Hindlimb muscle (tissue), 1 donor: ENCODE measurements around the gene CYP2S1. TPM values are rescaled to one million over a fixed set of nuclear protein-coding genes. Genes with fewer than 3 reads are reported as not detected.
"Not testable (repeated sequence)": the region's sequence is repeated elsewhere in the genome, so short reads cannot be mapped to it uniquely, and the experiment has no call there.

Source experiments
- DNase-seq: peaks from one replicate; pipeline ENCODE4 v3.0.0-alpha.2; 2013
- polyA plus RNA-seq: library from polyadenylated mRNA; unstranded; fragments of 120-200 nt; gene quantifications from one replicate; pipeline ENCODE4 v1.2.1, GENCODE V29; 2013; ENCODE audit not compliant: insufficient read length

Gene CYP2S1, protein sequence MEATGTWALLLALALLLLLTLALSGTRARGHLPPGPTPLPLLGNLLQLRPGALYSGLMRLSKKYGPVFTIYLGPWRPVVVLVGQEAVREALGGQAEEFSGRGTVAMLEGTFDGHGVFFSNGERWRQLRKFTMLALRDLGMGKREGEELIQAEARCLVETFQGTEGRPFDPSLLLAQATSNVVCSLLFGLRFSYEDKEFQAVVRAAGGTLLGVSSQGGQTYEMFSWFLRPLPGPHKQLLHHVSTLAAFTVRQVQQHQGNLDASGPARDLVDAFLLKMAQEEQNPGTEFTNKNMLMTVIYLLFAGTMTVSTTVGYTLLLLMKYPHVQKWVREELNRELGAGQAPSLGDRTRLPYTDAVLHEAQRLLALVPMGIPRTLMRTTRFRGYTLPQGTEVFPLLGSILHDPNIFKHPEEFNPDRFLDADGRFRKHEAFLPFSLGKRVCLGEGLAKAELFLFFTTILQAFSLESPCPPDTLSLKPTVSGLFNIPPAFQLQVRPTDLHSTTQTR
- 0.46 TPM for polyA plus RNA-seq

DNA sequence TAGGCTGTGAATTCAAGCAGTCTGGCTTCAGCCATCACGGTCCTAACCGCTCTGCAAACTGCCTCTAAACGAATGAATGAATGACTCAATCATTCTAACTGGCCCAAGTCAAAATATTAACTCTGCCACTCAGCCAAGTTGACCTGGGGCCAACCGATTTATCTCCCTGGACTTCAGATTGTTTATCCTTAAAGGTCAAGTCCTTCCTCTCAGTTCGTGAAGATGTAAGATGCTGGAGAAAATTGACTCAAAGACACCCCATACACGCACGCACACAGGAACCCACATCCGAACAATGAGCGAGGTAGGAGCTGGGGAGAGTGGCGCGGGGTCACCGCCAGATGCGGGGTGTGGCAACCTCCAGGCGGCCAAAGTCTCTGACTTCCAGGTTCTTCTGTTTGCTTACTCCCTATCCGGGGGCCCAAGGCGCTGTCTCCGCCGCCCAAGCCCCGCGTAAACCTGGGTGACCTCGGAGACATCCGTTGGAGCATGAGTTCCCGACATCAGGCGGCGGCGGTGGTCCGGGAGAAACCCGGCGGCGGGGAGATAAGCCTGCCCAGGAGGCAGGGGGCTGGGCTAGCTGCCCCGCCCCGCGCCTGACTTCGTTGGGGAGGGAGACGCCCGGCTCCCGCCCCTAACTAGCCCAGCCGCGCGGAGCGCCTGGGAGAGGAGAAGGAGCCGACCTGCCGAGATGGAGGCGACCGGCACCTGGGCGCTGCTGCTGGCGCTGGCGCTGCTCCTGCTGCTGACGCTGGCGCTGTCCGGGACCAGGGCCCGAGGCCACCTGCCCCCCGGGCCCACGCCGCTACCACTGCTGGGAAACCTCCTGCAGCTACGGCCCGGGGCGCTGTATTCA lies at the start of gene CYP2S1:
Gene CYP2S1, plus strand, starts transcription at position 646 of the 856 bp plus-strand sequence. Its CDS starts 46 bp downstream, at position 692.
- no peak for DNase-seq

DNA sequence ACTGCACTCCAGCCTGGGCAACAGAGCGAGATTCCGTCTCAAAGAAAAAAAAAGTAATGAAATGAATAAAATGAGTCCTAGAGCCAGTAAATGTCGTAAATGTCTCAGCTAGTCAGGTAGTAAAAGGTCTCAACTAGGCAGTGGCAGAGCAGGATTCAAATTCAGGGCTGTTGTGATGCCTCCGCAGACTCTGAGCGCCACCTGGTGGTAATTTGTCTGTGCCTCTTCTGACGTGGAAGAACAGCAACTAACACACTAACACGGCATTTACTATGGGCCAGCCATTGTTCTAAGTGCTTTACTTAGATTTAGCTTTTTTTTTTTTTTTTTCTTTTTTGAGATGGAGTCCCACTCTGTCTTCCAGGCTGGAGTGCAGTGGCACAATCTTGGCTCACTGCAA lies 48.6 kb upstream of the CYP2S1 start:
- DNase-seq = peak; percentile 28

DNA sequence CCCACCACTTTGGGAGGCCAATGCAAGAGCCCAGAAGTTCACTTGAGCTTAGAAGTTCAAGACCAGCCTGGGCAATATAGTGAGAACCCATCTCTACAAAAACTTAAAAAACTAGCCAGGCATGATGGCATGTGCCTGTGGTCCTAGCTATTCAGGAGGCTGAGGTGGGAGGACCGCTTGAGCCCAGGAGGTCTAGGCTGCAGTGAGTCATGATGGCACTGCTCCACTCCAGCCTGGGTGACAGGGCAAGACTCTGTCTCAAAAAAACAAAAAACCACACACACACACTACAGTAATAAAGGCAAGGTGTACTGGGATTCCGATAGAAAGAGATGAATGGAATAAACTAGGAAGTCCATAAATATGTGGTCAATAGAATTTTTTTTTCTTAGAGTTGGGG lies 43.2 kb upstream of the CYP2S1 start:
- no peak for DNase-seq

DNA sequence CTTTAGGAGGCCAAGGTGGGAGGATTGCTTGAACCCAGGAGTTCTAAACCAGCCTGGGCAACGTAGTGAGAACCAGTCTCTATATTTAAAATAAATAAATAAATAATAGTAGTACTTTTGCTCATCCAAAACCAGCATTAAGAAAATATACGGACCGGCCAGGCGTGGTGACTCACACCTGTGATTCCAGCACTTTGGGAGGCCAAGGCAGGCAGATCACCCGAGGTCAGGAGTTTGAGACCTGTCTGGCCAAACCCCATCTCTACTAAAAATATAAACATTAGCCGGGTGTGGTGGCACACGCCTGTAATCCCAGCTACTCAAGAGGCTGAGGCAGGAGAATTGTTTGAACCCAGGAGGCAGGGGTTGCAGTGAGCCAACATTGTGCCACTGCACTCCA lies 42.0 kb upstream of the CYP2S1 start:
- DNase-seq = not testable (repeated sequence)

DNA sequence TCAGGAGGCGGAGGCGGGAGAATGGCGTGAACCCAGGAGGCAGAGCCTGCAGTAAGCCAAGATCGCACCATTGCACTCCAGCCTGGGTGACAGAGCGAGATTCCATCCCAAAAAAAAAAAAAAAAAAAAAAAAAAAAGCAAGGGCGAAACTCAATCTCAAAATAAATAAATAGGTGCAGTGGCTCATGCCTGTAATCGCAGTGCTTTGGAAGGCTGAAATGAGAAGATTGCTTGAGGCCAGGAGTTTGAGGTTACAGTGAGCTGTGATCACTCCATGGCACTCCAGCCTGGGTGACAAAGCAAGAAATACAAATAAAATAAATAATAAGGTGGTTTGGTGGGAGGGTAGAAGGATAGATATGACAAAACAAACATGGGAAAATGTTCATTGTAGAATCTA lies 39.0 kb upstream of the CYP2S1 start:
- no peak for DNase-seq

DNA sequence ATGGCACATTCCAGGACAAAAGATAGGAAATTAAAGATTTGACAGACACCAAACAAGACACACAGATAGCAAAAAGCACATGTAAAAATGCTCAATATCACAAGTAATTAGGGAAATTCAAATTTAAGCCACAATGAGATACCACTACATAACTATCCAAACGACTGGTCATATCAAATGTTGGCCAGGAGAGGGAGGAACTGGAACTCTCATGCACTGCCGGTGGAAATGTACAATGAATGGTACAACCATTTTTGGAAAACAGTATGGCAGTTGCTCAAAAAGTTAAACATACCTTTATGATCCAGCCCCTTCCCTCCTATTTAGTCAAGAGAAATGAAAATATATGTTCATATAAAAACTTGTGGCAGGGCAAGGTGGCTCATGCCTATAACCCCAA lies 36.8 kb upstream of the CYP2S1 start:
- no peak for DNase-seq

DNA sequence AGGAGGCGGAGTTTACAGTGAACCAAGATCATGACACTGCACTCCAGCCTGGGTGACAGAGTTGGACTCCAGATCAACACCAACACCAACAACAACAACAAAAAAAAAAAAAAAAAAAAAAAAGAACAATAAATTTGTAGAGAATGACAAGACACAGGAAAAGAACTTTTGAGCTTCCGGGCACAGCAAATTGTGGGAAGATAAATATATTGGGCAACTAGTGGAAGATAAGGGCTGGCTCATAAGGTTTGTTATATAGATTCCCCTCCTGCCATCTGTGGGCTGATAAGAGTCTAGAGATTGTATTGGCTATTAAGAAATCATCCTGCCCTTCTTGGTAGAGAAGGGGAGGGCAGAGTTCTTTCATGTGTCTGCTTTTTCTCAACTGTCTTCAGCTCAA lies 33.1 kb upstream of the CYP2S1 start:
- DNase-seq = no peak

DNA sequence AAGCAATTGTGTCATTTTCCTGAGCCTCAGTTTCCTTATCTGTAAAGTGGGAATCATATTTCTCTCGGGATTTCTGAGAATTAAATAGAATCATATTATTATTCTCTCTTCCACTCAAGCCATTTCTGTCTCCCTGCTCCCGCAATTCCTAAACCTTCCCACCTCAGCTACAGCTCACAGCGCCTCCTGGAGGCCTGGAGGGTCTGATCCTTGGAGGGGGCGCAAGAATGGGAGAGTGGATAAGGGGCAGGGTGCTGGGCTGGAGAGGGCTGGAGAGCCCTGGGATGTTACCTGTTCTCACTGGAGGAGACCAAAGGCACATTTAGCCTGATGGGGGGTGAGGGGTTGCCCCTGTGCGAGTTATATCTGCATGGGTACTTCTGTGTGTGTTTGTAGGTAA lies 31.1 kb upstream of the CYP2S1 start:
- DNase-seq = no peak

DNA sequence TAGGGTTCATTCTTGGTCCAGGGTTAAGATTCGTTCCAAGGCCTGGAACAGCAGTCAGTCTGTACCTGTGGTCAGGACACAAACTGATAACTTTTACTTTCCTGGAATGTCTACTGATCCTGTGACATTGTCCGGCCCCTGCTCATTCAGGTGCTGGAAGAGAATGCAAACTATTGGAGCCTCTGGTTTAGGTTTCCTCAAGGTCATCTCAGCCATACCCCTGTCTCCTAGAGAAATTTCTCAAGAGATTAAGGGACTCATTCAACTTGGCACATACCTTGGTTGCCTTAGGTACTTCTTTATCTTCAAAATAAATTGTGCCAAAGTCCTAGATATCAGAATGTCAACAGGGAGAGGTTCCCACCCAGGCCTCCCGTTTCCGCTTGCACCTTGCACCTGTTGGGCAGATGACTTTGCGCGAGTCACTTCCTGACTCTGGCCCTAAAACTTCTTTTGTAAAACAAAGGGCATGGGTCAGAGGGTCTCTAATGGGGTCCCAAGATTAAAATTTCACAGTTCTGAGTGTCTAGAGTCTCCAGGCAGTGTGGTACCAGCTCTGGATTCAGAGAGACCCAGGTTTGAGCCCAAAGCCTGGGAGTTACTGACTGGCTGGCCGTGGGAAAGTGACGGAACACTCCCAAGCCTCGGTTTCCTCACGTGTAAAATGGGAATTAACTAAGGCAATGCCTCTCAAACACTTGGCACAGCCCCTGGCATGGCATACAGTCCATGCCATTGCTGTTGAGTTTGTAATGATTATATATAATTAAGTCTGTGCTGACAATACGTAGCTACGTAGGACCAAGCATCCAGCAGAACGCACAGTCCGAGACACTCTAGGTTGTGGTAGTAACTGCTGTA lies 25.8 kb upstream of the CYP2S1 start:
- DNase-seq = no peak

DNA sequence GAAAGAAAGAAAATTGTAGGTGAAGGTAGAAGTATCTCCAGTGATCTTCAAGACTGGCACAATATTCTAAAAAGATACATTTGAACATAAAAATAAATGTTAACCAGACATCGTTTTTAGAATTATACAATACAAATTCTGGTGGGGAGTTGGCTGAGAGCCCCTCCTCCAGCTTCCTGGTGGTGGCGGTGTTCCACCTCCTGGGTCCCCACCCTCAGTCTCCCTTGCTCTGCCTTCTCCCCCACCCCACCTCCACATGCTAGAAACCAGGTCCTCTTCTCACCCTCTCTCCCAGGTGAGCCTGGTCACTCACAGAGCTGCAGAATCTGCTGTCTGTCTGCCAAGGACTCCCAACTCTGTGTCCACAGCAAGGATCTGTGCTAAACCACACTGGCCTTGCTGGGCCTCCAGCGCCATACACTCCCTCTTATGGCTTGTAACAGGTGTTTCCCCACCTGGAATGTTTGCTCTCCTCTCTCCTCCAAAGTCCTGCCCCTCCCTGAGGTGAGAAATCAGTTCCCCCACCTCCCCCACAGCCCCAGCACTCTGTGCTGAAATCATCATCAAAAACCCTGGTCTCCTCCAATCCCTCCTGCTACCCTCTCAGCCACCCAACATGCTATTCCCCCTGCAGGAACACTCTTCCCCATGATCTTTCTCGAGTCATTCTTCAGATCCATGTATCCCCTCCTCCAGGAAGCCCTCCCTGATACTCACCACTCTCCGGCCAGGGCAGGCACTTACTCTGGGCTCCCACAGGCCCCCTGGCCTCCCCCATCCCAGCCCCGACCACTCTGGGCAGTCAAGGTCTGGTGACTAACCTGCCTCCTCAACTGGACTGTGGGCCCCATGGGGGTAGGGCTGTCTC lies 20.5 kb upstream of the CYP2S1 start:
- no peak for DNase-seq

DNA sequence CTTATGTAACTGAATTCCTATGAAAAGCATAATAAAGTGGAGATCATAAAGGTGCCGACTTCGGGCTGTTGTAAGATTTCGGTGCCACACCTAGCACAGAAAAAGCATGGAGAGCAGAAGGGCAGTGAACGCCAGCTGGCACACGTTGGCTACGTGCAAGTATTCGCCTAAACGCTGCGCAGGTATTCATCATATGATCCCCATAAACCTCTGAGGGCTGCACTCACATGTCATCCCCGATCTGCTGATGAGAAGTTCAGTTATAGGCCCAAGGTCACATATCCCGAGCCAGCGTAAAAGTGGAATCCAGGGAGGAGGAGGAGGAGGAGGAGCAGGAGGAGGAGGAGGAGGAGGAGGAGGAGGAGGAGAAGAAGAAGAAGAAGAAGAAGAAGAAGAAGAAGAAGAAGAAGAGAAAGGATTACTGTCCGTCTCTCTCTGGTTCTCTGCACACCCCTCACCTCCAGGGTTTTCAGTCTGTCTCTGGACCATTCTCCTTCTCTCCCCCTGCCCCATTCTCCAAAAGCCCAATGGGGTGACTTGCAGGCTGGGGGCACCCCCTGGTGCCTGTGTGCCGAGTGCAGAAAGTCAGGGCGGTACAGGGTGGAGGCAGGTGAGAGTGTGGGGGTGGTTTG lies 18.6 kb upstream of the CYP2S1 start:
- DNase-seq = no peak

DNA sequence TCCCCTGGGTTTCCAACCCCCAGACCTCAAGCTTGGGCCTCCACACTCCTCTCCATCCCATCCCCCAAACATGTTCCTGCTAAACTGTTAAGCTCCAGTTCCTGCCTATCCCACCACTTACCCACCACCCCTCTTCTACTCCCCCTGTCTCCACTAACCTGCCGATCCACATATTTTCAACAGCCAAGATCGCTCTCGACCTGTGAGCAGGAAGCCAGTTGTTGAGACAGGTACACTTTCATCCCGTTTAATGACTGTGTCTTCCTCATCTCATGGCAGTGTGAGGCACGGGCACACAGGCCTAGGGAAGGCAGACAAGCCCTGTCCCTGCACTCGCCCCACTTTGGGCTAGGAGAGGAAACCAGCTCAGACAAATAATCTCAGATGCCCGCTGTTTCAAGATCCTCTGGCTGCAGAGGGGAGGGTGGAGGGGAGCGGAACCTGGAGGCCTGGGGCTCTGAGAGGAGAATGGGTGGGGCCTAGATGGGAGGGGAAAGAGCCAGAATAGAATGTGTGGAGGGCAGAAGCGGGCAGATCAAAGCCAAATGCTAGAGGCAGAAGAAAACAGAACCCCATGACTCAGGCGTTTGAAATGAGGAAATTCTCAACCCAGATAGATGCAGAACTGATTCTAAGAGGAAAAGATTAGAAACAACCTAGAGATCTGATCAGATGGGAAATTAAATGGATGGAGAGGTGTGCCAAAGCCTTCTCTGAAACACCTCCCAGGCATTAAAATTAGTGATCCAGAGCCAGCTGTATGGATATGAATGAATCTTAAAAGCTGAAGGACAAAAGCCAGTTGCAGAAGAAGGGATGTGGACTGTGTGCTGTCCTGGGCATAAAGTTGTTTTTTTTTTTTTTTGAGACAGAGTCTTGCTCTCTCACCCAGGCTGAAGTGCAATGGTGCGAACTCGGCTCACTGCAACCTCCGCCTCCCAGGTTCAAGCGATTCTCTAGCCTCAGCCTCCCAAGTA lies 16.9 kb upstream of the CYP2S1 start:
- DNase-seq = no peak

DNA sequence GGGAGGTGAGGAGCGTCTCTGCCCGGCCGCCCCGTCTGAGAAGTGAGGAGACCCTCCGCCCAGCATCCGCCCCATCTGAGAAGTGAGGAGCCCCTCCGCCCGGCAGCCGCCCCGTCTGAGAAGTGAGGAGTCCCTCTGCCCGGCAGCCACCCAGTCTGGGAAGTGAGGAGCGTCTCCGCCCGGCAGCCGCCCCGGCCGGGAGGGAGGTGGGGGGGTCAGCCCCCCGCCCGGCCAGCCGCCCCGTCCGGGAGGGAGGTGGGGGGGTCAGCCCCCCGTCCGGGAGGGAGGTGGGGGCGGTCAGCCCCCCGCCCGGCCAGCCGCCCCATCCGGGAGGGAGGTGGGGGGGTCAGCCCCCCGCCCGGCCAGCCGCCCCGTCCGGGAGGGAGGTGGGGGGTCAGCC lies 12.8 kb upstream of the CYP2S1 start:
- DNase-seq = not testable (repeated sequence)

DNA sequence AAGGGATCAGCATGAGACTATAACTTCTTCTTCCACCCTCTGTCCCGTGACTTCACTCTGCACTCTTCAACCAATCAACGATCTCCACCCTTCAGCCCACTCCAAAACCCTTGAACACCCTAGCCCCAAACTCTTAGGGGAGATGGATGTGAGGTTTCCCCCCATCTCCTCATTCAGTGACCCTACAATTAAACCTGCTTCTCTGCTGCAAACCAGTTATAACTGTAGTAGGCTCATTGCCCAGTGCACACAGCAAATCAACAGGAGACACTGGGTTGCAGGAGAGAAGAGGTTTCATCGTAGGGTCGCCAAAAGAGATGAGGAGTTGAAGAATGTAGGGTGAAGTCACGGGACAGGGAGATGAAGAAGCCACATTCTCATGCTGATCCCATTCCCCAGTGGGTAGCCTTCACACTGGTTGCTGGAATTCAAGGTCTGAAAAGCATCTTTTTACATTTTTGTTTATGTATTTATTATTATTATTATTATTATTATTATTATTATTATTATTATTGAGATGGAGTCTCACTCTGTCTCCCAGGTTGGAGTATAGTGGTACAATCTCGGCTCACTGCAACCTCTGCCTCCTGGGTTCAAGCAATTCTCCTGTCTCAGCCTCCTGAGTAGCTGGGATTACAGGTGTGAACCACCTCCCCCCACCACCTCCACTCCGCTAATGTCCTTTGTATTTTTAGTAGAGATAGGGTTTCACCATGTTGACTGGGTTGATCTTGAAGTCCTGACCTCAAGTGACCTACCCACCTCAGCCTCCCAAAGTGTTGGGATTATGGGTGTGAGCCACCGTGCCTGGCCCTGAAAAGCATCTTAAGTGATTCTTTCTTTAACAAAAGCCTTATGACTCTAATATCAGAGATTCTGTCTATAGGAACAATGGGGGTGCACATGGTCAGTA lies 5.8 kb upstream of the CYP2S1 start:
- DNase-seq = no peak

DNA sequence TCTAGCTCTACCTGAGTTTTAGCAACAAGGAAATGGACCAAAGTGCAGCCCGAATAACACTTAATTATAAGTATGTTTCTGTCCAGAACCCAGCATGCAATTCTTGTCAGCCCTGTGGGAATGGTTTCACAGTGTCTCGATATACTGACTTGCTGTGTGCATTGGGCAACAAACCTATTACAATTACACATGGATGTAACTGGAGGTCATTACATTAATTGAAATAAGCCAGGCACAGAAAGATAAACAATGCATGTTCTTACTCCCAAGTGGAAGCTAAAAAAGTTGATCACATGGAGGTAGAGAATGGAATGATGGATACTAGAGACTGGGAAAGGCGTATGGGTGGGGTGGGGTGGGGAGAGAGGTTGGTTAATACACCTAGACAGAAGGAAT lies 5.1 kb upstream of the CYP2S1 start:
- no peak for DNase-seq

DNA sequence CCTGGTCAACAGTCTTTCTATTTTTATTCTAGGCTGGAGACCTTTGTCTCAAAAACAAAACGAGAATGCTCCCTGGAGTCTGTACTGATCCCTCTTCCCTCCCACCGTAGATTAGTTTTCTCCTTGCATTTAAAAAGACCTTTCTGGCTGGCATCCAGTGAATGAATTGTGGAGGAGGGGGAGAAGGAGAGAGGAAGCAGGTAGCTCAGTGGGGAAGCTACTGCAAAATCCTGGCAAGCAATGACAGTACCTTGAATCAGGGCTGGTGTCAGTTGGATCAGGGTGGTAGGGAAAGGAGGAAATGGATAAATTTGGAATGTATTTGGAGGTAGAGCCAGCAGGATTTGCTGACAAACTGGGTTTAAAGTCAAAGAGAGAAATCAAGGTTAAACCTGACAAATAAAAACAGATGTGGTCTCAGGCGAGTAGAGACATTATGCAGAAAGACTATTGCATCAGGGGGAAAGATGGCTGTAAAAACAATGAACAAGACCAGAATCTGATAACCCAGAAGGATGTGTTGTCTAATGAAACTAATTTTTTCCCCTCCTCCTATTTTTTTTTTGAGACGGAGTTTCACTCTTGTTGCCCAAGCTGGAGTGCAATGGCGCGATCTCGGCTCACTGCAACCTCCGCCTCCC lies 3.5 kb upstream of the CYP2S1 start:
- no peak for DNase-seq

DNA sequence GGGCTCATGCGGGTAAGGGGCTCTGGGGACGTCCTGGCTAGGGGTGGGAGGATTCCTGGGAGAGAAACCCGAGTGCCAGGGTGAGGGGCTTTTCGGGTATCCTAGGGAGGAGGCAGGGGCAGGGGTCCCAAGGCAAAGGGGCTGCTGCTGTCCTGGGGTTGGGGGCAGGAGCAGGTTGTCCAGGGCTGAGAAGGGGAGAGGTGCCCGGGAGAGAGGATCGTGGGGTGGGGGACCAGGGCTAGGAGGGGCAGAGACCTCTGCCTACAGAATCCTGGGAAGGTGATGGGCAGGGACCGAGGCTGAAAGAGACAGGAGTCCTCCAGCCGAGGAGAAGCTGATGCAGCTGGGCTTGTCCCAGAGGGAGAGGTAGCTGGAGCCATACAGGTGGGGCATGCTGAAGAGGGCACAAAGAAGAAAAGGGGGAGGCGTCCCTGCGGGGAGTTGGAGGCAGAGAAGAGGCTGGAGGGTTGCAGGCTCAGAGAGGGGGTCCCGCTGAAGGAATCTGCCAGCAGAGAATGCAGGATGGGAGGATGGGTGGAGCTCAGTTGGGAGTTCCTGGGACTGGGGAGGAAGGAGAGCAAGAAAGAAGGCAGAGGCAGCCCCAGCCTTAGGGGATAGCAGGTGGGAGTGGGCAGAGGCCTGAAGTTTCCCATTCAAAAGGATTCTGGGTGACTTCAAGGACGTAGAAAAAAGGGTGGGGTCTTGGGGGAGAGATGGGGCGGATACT lies 574 bp downstream of the CYP2S1 start:
- DNase-seq = no peak
